GM23338 (cell line): ENCODE measurements around the gene ERI3. TPM values are rescaled to one million over a fixed set of nuclear protein-coding genes. Genes with fewer than 3 reads are reported as not detected.

ENCODE experiments used
- ATAC-seq: fragments of 200-7000 bp; cut with Tn5 transposase; 3 replicates; pipeline ENCODE4 v1.9.1; 2020
- DNase-seq: peaks from one replicate; pipeline ENCODE4 v3.0.0-alpha.2; 2015; ENCODE audit warnings: low spot score
- H2AFZ ChIP-seq: fragments of 200-600 bp; sonication (generic); 2 replicates; pipeline ENCODE4 v1.8.0; 2016; ENCODE audit warnings: antibody characterized with exemption, mild to moderate bottlenecking, moderate library complexity
- H3F3A ChIP-seq: fragments of 200-600 bp; sonication (generic); replicated peaks from 2 replicates; pipeline ENCODE4 v1.8.0; 2017; ENCODE audit warnings: antibody characterized with exemption, mixed run types, low read depth
- H3K27ac ChIP-seq: fragments of 200-600 bp; sonication (generic); 2 replicates; pipeline ENCODE4 v1.6.1; 2016; ENCODE audit warnings: low read depth
- H3K27me3 ChIP-seq: fragments of 200-600 bp; sonication (generic); 2 replicates; pipeline ENCODE4 v1.8.0; 2016; ENCODE audit warnings: mild to moderate bottlenecking, mixed run types, moderate library complexity; ENCODE audit not compliant: insufficient read depth
- H3K36me3 ChIP-seq: fragments of 200-600 bp; sonication (generic); 2 replicates; pipeline ENCODE4 v1.8.0; 2016; ENCODE audit warnings: mild to moderate bottlenecking; ENCODE audit not compliant: insufficient read depth
- H3K4me1 ChIP-seq: fragments of 200-600 bp; sonication (generic); 2 replicates; pipeline ENCODE4 v1.8.0; 2016; ENCODE audit warnings: mild to moderate bottlenecking, moderate library complexity; ENCODE audit not compliant: insufficient read depth
- H3K4me2 ChIP-seq: fragments of 200-600 bp; sonication (generic); 2 replicates; pipeline ENCODE4 v1.7.1; 2017; ENCODE audit warnings: mixed run types
- H3K4me3 ChIP-seq: fragments of 200-600 bp; sonication (generic); 2 replicates; pipeline ENCODE4 v1.6.1; 2016; ENCODE audit warnings: mixed run types
- H3K79me2 ChIP-seq: fragments of 200-600 bp; sonication (generic); replicated peaks from 2 replicates; pipeline ENCODE4 v1.8.0; 2017; ENCODE audit warnings: mild to moderate bottlenecking; ENCODE audit not compliant: insufficient read depth
- H3K9me2 ChIP-seq: fragments of 200-600 bp; sonication (generic); 2 replicates; pipeline ENCODE4 v1.8.0; 2017; ENCODE audit not compliant: insufficient read depth
- H4K20me1 ChIP-seq: fragments of 200-600 bp; sonication (generic); replicated peaks from 2 replicates; pipeline ENCODE4 v1.8.0; 2017; ENCODE audit warnings: mild to moderate bottlenecking; ENCODE audit not compliant: insufficient read depth
- H3K27ac Mint-ChIP-seq: 2 replicates; pipeline ENCODE4 v1.8.0; 2020; ENCODE audit warnings: inconsistent platforms, mild to moderate bottlenecking, moderate library complexity, mixed read lengths
- H3K27me3 Mint-ChIP-seq: 3 replicates; pipeline ENCODE4 v1.8.0; 2022; ENCODE audit warnings: low read depth, mild to moderate bottlenecking, moderate library complexity, mixed read lengths, inconsistent platforms; ENCODE audit not compliant: insufficient read depth, poor library complexity
- H3K36me3 Mint-ChIP-seq: 3 replicates; pipeline ENCODE4 v1.8.0; 2021; ENCODE audit warnings: low read depth, mild to moderate bottlenecking, inconsistent platforms, moderate library complexity, mixed read lengths
- H3K4me1 Mint-ChIP-seq: 3 replicates; pipeline ENCODE4 v1.8.0; 2020; ENCODE audit warnings: mild to moderate bottlenecking, inconsistent platforms, mixed read lengths
- H3K4me3 Mint-ChIP-seq: 3 replicates; pipeline ENCODE4 v1.8.0; 2021; ENCODE audit warnings: moderate library complexity, mild to moderate bottlenecking, inconsistent platforms, mixed read lengths
- H3K9me3 Mint-ChIP-seq: 3 replicates; pipeline ENCODE4 v1.8.0; 2020; ENCODE audit warnings: moderate library complexity, mild to moderate bottlenecking, inconsistent platforms, mixed read lengths
- CREB1 ChIP-seq: fragments of 250-450 bp; sonication (Bioruptor Pico); IDR thresholded peaks from 2 replicates; pipeline ENCODE4 v1.5.0; 2020; ENCODE audit warnings: low read depth, mild to moderate bottlenecking, moderate library complexity
- CTCF ChIP-seq, 2 experiments: fragments of 200-600 bp in 1 of 2; sonication (generic) in 1 of 2; conservative IDR thresholded peaks; 2 replicates each; pipeline versions ENCODE4 v1.5.1 to v1.6.1; 2016 to 2017; ENCODE audit warnings: antibody characterized with exemption in 2 of 2, low read depth in 2 of 2, mild to moderate bottlenecking in 2 of 2, moderate library complexity in 1 of 2
- ETS1 ChIP-seq: IDR thresholded peaks from 2 replicates; pipeline ENCODE4 v1.6.1; 2016; ENCODE audit warnings: antibody characterized with exemption
- EZH2 ChIP-seq: fragments of 200-600 bp; sonication (generic); IDR thresholded peaks from one replicate; pipeline ENCODE4 v1.8.0; 2017; ENCODE audit warnings: antibody characterized with exemption, mild to moderate bottlenecking, low read depth; ENCODE audit not compliant: unreplicated experiment
- EZH2phosphoT487 ChIP-seq: fragments of 200-600 bp; sonication (generic); IDR thresholded peaks from one replicate; pipeline ENCODE4 v1.8.1; 2018; ENCODE audit warnings: antibody characterized with exemption; ENCODE audit not compliant: unreplicated experiment
- JUNB ChIP-seq: IDR thresholded peaks from one replicate; pipeline ENCODE4 v1.6.1; 2016; ENCODE audit warnings: antibody characterized with exemption; ENCODE audit not compliant: unreplicated experiment
- NANOG ChIP-seq: IDR thresholded peaks from 2 replicates; pipeline ENCODE4 v1.6.1; 2016; ENCODE audit warnings: antibody characterized with exemption, borderline replicate concordance
- POLR2AphosphoS5 ChIP-seq: IDR thresholded peaks from 2 replicates; pipeline ENCODE4 v1.6.1; 2016; ENCODE audit warnings: antibody characterized with exemption, low read depth
- REST ChIP-seq: IDR thresholded peaks from one replicate; pipeline ENCODE4 v1.6.1; 2018; ENCODE audit warnings: antibody characterized with exemption; ENCODE audit not compliant: unreplicated experiment
- STAT1 ChIP-seq: IDR thresholded peaks from one replicate; pipeline ENCODE4 v1.6.1; 2016; ENCODE audit warnings: antibody characterized with exemption; ENCODE audit not compliant: unreplicated experiment
- ZNF114 ChIP-seq: fragments of 250-450 bp; sonication (Bioruptor Pico); IDR thresholded peaks from 2 replicates; pipeline ENCODE4 v1.5.0; 2020; ENCODE audit warnings: mild to moderate bottlenecking, moderate library complexity
- ZNF331 ChIP-seq: fragments of 250-450 bp; sonication (Bioruptor Pico); IDR thresholded peaks from 2 replicates; pipeline ENCODE4 v1.5.0; 2020; ENCODE audit warnings: low read depth, mild to moderate bottlenecking, moderate library complexity
- ZNF462 ChIP-seq: fragments of 250-450 bp; sonication (Bioruptor Pico); IDR thresholded peaks from 2 replicates; pipeline ENCODE4 v1.5.0; 2020; ENCODE audit warnings: mild to moderate bottlenecking, moderate library complexity
- polyA plus RNA-seq: library from polyadenylated mRNA; unstranded; fragments of >200 nt; fragmentation: Nextera tagmentation; extraction: Ambion mirVana; gene quantifications from 2 replicates; pipeline ENCODE4 v1.2.1, GENCODE V29; 2016
- total RNA-seq: library from RNA; depleted of rRNA; stranded (reverse); fragments of >200 nt; shearing (Covaris generic); gene quantifications from 2 replicates; pipeline ENCODE4 v1.2.3, GENCODE V29; 2014

ERI3 gene
- total and polyA plus RNA-seq, 2 experiments from 2014 or later = 63.0 to 70.1 TPM

GRCh38 chr1:44327679-44328491 is 27.2 kb downstream of the ERI3 start:
- Histone ChIP-seq H2AFZ (no peak overlapping the region), H3K4me3 (no peak overlapping the region), H3K36me3 (no peaks in the 10 kb centered on the region), H4K20me1 (peaks cover 29% of the 10 kb centered on the region), H3F3A (0 out of 2 replicates have a peak, but pooled peaks cover 6% of the 10 kb centered on the region), H3K4me1 (peaks cover 30% of the 10 kb centered on the region), H3K27ac (no peak overlapping the region), H3K9me2 (no peaks in the 10 kb centered on the region), H3K27me3 (no peaks in the 10 kb centered on the region), H3K79me2 (peaks cover 30% of the 10 kb centered on the region), H3K4me2 (peak overlapping the region; percentile 17)
- Mint-ChIP-seq H3K9me3 (no peaks in the 10 kb centered on the region), H3K4me1 (peaks cover 43% of the 10 kb centered on the region), H3K27ac (no peak overlapping the region), H3K36me3 (peaks cover 19% of the 10 kb centered on the region; the same call in 1 of the 3 replicates), H3K27me3 (peaks cover 5% of the 10 kb centered on the region), H3K4me3 (no peak overlapping the region)
- TF ChIP-seq CREB1 (no peak), ZNF331 (no peak), NANOG (no peak), CTCF (conservative IDR thresholded peaks at IDR 0.05; ENCODE audit: low read depth in 2 of 2) (no peak), ZNF114 (CRISPR knock-in tag) (no peak), EZH2 (no peak), POLR2AphosphoS5 (no peak), ZNF462 (CRISPR knock-in tag) (no peak), STAT1 (no peak), JUNB (no peak), EZH2phosphoT487 (no peak), ETS1 (no peak), REST (no peak)
- DNase-seq (peak; percentile 66), ATAC-seq (peak; percentile 89)
